Stimulated activated CD4-positive, alpha-beta T cell treated with anti-CD3 and anti-CD28 coated beads, Interleukin-4, amount 100 ng/mL, for 24 hours (primary cell): ENCODE data around the gene PITPNB.

Source experiments
- DNase-seq: peaks from one replicate; pipeline ENCODE4 v3.0.0-alpha.2; 2020

Gene PITPNB

DNA sequence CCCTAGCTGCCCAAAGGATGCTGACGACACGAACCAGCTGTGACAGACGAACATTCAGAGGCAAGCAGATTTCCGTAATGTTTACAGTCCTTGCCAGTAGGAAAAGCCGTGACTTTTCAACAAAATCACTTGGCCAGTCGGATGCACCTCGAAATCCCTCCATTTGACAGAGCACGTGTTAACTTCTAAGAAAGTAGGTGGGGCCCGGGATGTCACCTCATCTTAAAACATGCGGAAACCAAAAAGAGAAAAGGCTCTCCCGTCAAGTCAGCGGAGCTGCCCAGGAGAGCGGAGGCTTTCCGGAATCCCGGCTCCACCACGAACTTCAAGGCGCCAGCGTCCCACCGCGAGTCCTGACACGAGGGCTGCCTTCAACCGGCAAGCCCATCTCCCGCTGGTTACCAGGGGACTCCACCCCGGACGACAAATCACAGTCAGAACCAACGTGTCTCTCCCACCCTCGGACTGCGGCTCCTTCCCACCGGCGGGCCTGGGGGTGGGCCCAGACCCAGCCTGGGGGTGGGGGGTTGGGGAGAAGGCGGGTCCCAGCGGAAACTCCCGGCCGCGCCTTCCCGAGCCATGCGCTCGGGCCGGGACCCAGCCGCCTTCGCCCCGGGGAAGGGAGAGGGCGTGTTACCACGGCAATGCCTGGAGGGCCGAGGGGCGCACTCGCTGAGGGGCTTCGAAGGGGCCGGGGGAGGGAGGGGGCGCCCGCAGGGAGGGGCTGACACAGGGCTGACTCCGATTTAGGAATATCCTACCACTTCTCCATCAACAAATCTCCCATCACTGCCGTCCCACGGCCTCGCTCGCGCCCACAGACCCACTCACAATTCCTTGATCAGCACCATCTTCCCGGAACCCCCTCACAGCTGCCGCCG, 475 bp downstream of the PITPNB start:
- DNase-seq: peak; percentile 65

DNA sequence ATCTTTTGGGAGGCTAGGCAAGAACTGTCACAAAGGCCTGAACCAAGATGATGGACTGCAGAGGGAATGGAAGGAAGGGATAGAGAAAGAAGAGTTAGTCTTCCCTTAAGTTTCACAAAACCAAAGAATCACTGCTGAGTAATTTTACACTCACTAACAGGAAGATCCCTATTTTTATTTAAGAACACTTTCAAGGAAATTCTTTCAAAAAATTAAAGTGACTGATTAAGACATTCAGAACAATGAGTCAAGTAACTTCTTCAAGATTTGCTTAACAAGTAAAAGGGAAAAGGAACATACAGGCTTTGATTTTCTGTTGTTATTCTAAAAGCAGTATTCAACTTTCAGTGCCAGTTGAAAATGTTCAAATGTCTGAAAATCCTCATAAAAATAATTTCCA, 3.1 kb downstream of the PITPNB start:
- DNase-seq: no peak

DNA sequence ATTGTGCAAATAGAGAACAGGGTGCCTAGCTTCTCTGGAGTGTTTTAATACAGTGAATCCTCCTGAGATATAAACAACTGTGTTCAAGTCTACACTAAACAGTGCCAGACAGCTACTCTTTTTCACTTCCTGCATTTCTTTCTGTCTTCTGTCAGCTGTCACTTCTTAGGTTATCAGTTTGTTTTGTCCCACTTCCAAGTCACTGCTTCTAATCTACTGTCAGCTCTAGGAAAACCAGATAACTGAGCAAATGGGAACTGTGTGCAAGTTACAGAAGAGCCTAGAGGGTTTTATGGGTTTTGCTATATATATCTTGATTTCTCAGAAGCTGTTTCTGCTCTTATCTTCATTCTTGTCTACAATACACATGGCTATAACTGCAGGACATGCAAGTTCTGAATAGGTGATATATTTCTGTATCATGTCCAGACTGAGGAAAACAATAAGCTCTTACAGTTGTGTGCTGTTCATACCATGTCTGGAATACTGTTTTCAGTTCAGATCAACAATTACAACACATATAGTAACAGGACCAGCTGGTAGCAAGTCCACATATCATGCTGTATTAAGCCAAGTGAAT, 5.8 kb downstream of the PITPNB start:
- no peak for DNase-seq

- DNase-seq: no peak
Measured at GRCh38 chr22:27912101-27912500, 7.0 kb downstream of the PITPNB start.

DNA sequence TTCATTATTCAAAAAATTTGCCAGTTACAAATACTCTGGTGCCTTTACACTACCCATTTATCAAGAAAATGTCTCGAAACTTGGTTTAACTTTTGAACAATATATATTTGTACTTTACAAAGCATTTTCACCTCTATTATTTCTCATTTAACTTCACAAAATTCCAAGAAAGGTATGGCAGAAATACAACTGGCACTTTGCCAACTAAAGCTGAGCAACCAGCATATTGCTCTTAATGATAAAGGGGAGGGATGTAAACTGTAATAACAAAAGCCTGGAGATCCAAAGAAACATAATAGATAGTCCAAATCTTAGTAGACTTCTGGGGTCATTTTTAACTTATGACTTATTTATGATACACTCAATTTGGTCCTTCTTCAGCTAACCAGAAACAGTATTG, 7.7 kb downstream of the PITPNB start:
- DNase-seq: no peak

DNA sequence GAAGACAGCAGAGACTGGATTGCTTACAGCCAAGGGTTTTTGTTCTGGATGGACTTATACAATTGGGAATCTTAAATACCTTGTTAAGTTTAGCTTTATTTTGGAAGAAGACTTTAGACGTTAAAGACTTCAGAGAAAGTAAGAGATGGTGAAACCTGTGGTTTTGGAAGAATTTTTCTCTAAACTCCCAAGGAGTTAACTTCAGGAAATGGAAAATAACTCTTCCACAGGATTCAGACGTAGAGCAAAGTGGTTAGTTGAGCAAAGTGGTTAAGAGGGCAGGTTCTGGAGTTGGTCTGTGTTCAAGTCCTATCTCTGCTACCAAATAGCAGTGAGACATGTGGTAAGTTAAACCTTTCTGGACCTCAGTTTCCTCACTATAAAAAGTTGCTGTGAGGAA, 12.8 kb downstream of the PITPNB start:
- DNase-seq: no peak

- no peak for DNase-seq
Measured at GRCh38 chr22:27905653-27906052, 13.4 kb downstream of the PITPNB start.

DNA sequence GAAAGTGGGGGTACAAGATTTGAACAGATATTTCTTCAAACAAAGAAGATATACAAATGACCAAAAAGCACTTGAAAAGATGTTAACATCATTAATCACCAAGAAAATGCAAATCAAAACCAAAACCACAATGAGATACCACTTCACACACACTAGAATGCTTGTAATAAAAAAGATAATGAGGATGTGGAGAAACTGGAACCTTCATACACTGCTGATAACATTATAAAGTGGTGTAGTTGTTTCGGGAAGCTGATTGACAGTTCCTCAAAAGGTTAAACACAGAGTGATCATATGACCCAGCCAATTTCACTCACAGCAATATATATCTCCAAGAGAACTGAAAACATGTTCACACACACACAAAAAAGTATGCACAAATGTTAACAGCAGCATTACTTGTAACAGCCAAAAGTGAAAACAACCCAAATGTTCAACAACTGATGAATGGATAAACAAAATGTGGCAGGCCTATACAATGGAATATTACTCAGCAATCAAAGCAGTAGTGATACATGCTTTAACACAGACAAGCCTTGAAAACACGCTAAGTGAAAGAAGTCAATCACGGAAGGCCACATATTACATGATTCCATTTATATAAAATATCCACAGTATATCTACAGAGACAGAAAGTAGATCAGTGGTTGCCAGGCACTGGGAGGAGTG, 15.1 kb downstream of the PITPNB start:
- DNase-seq: no peak

DNA sequence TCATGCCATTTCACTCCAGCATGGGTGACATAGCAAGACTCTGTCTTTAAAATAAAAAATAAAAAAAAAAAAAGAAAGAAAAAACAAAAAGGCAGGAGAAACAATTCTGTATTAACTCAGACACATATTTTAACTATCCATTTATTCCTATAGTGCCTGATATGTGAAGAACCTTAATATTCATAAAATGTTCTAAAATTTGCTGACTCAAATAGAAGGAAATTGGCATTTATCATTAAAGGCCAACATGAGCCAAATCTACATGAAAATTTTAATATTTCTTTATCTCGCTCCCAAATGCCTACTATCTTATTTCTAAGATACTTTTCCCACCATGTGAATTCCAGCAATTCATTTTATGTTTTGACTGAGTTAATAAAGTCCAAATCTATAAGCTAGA, 18.9 kb downstream of the PITPNB start:
- no peak for DNase-seq

GRCh38 chr22:27896245-27896644, 22.8 kb downstream of the PITPNB start:
- DNase-seq: no peak

DNA sequence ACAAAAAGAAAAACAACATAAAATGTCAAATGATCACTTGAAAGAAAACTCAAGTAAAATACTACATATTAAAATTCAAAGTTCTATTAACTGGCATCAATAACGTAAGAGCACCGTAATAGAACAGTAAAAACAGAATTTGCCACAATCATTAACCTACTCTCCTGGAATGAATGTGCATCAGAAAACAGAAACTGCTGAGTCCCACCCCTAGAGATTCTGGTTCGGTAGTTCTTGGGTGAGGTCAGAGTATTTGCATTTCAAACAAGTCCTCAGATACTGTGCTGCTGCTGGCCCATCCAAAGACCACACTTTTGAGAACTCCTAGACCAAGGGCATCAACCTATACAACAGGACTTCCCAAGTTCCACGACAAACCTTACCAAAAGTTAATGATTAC, 23.5 kb downstream of the PITPNB start:
- DNase-seq: no peak

- DNase-seq: no peak
Measured at GRCh38 chr22:27892811-27893210, 26.2 kb downstream of the PITPNB start.

DNA sequence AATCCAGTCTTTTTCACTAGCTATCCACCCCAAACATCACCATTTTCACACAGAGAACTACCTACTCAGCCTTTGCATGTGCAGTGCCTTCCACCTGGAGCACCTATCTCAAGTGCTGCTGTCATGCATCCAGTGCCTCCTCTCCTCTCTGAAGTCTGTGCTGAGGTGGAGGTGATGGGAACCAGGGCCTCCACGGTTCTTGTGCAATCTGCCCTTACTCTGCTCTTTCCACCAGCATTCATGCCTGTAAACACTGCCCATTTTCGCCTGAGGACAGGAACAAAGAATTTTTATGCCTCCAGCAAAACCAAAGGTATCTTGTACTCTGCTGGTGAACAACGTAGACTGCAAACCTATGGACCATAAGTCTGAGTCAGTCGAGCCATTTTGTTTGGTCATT, 27.0 kb downstream of the PITPNB start:
- no peak for DNase-seq

DNA sequence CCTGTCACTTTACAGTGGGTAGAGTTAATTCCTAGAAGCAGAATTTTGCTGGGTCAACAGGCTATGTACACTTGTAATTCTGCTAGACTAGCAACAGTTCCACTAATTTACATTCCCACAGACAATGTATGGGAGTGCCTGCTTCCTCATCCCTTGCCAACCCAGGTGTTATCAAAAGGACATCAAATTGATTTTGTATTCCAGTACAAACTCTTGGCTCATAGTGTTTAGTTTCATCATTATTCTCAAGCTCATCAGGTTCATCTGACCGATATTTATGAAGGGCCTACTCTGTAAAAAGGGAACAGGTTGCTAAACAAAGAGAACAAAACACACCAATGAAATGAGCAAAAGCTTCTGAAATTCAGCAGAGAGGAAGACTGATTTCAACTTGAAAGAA, 30.7 kb downstream of the PITPNB start:
- DNase-seq: no peak

DNA sequence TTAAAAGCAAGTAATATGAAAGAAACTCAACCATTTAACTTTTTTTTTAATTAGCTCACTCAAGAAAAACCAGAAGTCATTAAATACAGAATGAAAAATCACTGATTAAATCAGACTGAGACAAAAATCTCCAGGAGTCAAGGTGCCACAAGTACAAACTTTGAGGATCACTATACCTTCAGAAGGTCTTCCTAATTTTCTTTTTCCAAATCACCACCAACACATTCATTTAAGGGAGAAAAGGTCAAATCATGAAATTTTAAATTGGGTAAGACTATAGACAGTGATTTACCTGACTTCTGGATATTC, 32.3 kb downstream of the PITPNB start:
- no peak for DNase-seq

- DNase-seq: peak; percentile 49
Measured at GRCh38 chr22:27885977-27886842, 32.8 kb downstream of the PITPNB start.

DNA sequence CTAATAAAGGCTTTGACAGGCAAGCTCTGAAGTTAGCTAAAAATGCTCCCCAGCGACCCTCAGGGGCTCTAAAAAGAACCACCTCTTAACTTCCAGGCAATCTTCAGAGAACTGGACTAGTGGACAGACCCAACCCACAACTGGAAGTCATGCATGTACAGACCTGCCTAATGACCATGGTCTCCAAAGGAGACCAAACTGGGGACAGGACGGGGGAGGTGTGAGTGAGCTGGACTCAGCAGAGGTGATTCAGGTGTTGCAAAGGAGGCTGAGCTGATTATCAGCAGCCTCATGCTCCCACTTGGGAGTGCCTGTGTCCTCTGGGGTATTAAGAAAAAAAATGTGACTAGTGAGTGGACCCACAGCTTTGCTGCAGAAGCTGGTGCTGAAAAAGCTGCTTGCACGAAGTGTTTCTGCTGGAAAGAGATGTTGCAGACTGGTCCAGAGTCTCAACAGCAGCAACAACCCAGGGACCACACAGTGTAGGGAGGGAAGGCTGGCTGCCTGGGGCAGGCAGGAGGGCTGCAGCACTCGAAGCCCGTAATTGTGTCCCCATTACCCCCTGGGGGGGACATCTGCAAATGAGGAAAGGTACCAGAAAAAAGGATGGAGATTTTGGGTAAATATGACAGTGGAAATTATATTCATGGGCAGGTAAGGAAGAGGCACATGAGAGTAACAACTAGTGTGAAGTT, 35.3 kb downstream of the PITPNB start:
- DNase-seq: no peak

DNA sequence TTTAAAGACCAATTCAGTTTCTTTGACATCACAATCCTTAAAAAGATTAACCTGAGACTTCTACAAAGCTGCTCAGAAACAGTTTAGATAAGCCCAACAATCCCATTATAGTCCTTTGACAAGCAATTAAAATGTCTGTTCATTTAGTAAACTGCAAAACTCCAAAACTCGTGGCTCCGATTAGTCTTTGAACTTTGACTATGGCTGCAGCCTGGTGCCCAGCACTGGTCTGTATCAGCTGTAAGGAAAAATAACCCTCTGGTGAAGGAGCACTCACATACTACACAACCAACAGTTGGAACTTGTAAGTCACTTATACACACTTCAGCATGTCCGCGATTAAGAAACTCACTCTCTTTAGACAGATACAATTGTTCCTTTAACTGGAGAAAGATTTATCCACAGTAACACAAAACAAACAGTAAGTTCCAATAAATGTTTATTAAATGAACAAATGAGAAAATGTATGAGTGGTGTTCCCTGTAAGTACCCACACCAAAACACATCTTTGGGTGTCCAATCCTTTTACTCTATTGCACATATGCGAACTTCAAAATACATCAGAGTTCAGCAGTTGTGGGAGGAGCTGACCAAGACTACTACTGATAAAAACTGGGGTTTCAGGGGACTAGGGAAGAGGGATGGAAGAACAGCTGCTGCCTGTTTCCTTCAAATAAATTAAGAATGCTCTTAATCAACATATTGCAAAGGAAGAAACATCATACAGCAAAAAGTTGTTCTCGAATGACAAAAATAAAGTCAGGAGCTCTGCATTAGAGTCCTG, 36.4 kb downstream of the PITPNB start:
- no peak for DNase-seq

GRCh38 chr22:27881421-27881820, 37.6 kb downstream of the PITPNB start:
- DNase-seq: no peak

- DNase-seq: peak; percentile 16
Measured at GRCh38 chr22:27880778-27881394, 38.2 kb downstream of the PITPNB start.

DNA sequence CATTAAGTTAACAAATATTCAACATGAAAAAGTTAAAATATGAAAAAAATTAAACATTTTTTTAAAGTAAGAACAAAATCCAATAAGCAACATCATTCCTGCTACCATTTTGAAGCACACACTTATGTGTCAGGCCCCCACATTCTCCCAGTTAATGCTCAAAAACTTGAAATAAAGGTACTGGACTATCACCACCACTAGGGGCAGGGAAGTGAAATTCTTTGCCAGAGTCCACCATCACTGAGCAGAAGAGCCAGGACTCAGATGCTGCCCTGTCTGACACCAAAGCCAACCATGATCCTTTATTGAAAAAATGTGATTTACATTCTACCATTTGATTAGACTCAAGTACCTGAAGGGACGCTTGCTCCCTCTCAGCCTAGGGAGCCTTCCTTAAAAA, 39.1 kb downstream of the PITPNB start:
- no peak for DNase-seq
